Hepatocyte (in vitro differentiated cells): Measurements from ENCODE around the gene CFL1. TPM values are rescaled to one million over a fixed set of nuclear protein-coding genes. Genes with fewer than 3 reads are reported as not detected.

ENCODE experiments used
- DNase-seq: peaks from one replicate; pipeline ENCODE4 v3.0.0-alpha.2; 2016; ENCODE audit warnings: low spot score
- H2AFZ ChIP-seq: fragments of 200-600 bp; sonication (generic); 2 replicates; pipeline ENCODE4 v1.6.0; 2016; ENCODE audit warnings: antibody characterized with exemption, mild to moderate bottlenecking
- H3K27ac ChIP-seq: fragments of 200-600 bp; sonication (generic); 2 replicates; pipeline ENCODE4 v1.5.1; 2016; ENCODE audit warnings: mild to moderate bottlenecking
- H3K27me3 ChIP-seq: fragments of 200-600 bp; sonication (generic); 2 replicates; pipeline ENCODE4 v1.6.1; 2016
- H3K36me3 ChIP-seq: fragments of 200-600 bp; sonication (generic); replicated peaks from 2 replicates; pipeline ENCODE4 v1.5.1; 2016; ENCODE audit warnings: low read depth; ENCODE audit not compliant: insufficient read depth
- H3K4me1 ChIP-seq: fragments of 200-600 bp; sonication (generic); 2 replicates; pipeline ENCODE4 v1.5.1; 2016; ENCODE audit warnings: mild to moderate bottlenecking, moderate library complexity; ENCODE audit not compliant: insufficient read depth
- H3K4me2 ChIP-seq: fragments of 200-600 bp; sonication (generic); 2 replicates; pipeline ENCODE4 v1.6.0; 2016
- H3K4me3 ChIP-seq: fragments of 200-600 bp; sonication (generic); 2 replicates; pipeline ENCODE4 v1.5.1; 2016; ENCODE audit warnings: mild to moderate bottlenecking
- H3K79me2 ChIP-seq: fragments of 200-600 bp; sonication (generic); 2 replicates; pipeline ENCODE4 v1.6.0; 2017; ENCODE audit warnings: mild to moderate bottlenecking
- H3K9me2 ChIP-seq: fragments of 200-600 bp; sonication (generic); replicated peaks from 2 replicates; pipeline ENCODE4 v1.6.0; 2017; ENCODE audit warnings: mild to moderate bottlenecking; ENCODE audit not compliant: insufficient read depth
- H3K9me3 ChIP-seq: fragments of 200-600 bp; sonication (generic); 2 replicates; pipeline ENCODE4 v1.5.1; 2016; ENCODE audit warnings: low read depth, mild to moderate bottlenecking
- H4K20me1 ChIP-seq: fragments of 200-600 bp; sonication (generic); 2 replicates; pipeline ENCODE4 v1.6.0; 2016; ENCODE audit warnings: mild to moderate bottlenecking; ENCODE audit not compliant: insufficient read depth, poor library complexity, severe bottlenecking
- EZH2 ChIP-seq: fragments of 200-600 bp; sonication (generic); IDR thresholded peaks from 2 replicates; pipeline ENCODE4 v1.6.1; 2016; ENCODE audit warnings: antibody characterized with exemption, mild to moderate bottlenecking, borderline replicate concordance
- EZH2phosphoT487 ChIP-seq: fragments of 200-600 bp; sonication (generic); IDR thresholded peaks from one replicate; pipeline ENCODE4 v1.6.1; 2018; ENCODE audit warnings: antibody characterized with exemption, mild to moderate bottlenecking, low read depth, moderate library complexity; ENCODE audit not compliant: unreplicated experiment, severe bottlenecking
- WGBS: methylation state at CpG from one replicate; pipeline ENCODE4 v1.1.6; 2016; ENCODE audit warnings: low lambda C conversion rate; ENCODE audit errors: missing lambda C conversion rate; 5-methylcytosine and 5-hydroxymethylcytosine counted together
- polyA plus RNA-seq: library from polyadenylated mRNA; unstranded; fragments of >200 nt; fragmentation: Nextera tagmentation; extraction: Ambion mirVana; gene quantifications from 2 replicates; pipeline ENCODE4 v1.2.1, GENCODE V29; 2016
- total RNA-seq: library from RNA; depleted of rRNA; stranded (reverse); fragments of >200 nt; gene quantifications from 2 replicates; pipeline ENCODE4 v1.2.3, GENCODE V29; 2014
- TF ChIP-seq, protein P1 (sequence below): fragments of 200-600 bp; sonication (generic); IDR thresholded peaks from 2 replicates; pipeline ENCODE4 v1.5.1; 2016; ENCODE audit warnings: antibody characterized with exemption, mild to moderate bottlenecking; ENCODE audit not compliant: poor library complexity

CFL1 gene
- total and polyA plus RNA-seq, 2 experiments from 2014 or later: 720 to 1,698 TPM

DNA sequence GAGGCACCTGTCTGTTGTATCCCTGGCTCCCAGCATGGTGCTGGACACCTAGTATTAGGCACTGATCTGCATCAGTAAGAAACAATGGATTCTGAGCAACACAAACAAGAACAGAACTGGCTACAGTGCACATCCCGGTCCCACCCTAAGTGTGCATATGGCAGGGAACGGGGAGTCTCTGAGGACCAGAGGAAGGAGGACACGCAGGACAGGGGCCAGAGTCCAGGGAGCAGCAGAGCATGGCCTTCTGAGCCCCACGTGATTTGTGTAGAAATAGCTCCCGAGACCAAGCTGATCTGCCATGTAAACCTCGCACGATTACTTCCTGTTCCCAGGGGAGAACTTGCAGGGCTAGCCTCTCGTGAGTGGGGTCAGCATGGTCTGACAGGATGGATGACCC, 36.9 kb downstream of the CFL1 start:
- no peaks in the 10 kb centered on the region for H3K9me2 ChIP-seq
- no peaks in the 10 kb centered on the region for H4K20me1 ChIP-seq
- no peaks in the 10 kb centered on the region for H3K4me1 ChIP-seq
- 73% methylated on average over 8 of the region's 8 CpGs for WGBS
- peak overlapping the region; percentile 65 for H3K27ac ChIP-seq
- H3K79me2 ChIP-seq: peaks cover 11% of the 10 kb centered on the region
- TF ChIP-seq EZH2: no peak
- TF ChIP-seq EZH2phosphoT487: no peak
- TF ChIP-seq, protein P1, sequence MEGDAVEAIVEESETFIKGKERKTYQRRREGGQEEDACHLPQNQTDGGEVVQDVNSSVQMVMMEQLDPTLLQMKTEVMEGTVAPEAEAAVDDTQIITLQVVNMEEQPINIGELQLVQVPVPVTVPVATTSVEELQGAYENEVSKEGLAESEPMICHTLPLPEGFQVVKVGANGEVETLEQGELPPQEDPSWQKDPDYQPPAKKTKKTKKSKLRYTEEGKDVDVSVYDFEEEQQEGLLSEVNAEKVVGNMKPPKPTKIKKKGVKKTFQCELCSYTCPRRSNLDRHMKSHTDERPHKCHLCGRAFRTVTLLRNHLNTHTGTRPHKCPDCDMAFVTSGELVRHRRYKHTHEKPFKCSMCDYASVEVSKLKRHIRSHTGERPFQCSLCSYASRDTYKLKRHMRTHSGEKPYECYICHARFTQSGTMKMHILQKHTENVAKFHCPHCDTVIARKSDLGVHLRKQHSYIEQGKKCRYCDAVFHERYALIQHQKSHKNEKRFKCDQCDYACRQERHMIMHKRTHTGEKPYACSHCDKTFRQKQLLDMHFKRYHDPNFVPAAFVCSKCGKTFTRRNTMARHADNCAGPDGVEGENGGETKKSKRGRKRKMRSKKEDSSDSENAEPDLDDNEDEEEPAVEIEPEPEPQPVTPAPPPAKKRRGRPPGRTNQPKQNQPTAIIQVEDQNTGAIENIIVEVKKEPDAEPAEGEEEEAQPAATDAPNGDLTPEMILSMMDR: no peak
- H3K27me3 ChIP-seq: no peaks in the 10 kb centered on the region
- peak; percentile 65 for DNase-seq
- no peak overlapping the region for H2AFZ ChIP-seq
- H3K4me3 ChIP-seq: no peak overlapping the region
- no peaks in the 10 kb centered on the region for H3K9me3 ChIP-seq
- no peak overlapping the region for H3K4me2 ChIP-seq
- no peaks in the 10 kb centered on the region for H3K36me3 ChIP-seq

DNA sequence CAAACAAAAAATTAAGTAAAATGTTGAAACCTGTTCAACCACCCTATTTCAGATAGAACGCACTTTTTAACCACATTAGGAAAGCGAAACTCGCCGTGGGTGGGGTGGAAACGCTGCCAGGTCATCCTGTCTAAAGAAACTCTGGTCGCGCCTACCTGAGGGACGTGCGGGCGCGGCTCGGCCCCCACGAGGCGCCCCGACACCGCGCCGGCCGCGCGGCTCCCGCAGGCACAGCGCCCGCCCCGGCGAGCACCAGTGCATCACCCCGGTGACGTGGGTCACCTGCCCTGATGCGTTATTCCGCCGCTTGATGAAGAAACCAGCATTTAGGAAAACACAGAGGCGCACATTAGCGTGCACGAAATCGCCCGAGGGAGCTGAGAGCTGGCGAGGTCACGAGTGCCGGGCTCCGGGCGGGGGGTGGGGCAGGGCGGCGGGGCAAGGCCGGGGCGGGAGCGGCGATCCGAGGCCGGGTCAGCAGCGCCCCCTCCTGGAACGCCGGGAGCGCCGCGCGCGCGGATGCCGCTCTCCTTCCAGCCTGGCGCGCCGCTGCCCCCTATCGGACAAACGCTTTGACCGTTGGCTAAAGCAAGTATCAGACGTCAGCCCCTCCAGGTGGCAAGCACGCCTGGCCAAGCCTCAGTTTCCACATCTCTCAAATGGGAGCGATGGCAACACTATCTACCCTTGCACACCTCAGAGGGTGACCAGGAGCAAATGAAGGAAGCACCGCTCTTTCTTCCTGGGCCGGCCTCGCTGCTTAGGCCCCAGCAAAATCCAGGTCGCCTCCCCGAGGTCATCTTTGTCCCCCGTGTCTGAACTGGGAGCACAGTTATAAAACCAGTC, 39.9 kb downstream of the CFL1 start:
- Histone ChIP-seq H3K4me3 (peak overlapping the region; percentile 38), H3K4me2 (peak overlapping the region; percentile 67), H3K9me3 (no peaks in the 10 kb centered on the region), H3K27me3 (no peaks in the 10 kb centered on the region), H4K20me1 (no peaks in the 10 kb centered on the region), H2AFZ (peak overlapping the region; percentile 50), H3K79me2 (peaks cover 18% of the 10 kb centered on the region), H3K4me1 (no peaks in the 10 kb centered on the region), H3K36me3 (no peaks in the 10 kb centered on the region), H3K27ac (peak overlapping the region; percentile 85), H3K9me2 (no peaks in the 10 kb centered on the region)
- TF ChIP-seq, protein P1: peak; percentile 96
- no peak for TF ChIP-seq EZH2
- 9% methylated on average over 63 of the region's 74 CpGs for WGBS
- peak; percentile 97 for DNase-seq

DNA sequence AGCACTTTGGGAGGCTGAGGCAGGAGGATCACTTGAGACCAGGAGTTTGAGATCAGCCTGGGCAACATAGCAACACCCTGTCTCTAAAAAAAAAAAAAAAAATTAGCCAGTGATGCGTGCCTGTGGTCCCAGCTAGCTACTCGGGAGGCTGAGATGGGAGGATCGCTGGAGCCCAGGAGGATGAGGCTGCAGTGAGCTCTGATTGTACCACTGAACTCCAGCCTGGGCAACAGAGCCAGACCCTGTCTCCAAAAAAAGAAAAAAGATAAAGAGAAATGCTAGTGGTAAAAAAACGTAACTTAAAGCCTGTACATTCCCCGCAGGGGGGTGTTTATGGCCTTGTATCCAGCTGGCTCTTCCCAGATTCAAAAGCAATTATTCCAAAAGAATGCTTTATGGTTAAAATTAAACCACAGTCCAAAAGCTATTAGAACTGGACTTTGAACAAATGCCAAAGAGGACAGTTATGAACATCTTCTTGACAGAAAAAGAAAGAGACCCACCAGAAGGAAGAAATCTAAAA, 40.6 kb downstream of the CFL1 start:
- H3K4me3 ChIP-seq: peak overlapping the region; percentile 38
- H3K27ac ChIP-seq: peak overlapping the region; percentile 85
- peak; percentile 48 for DNase-seq
- no peaks in the 10 kb centered on the region for H3K9me3 ChIP-seq
- H3K79me2 ChIP-seq: peaks cover 18% of the 10 kb centered on the region
- H4K20me1 ChIP-seq: no peaks in the 10 kb centered on the region
- TF ChIP-seq, protein P1: no peak
- no peak for TF ChIP-seq EZH2phosphoT487
- no peak for TF ChIP-seq EZH2
- H3K4me1 ChIP-seq: no peaks in the 10 kb centered on the region
- no peaks in the 10 kb centered on the region for H3K27me3 ChIP-seq
- H3K4me2 ChIP-seq: peak overlapping the region; percentile 67
- peak overlapping the region; percentile 50 for H2AFZ ChIP-seq
- 51% methylated on average over 5 of the region's 5 CpGs for WGBS
- no peaks in the 10 kb centered on the region for H3K9me2 ChIP-seq
- H3K36me3 ChIP-seq: no peaks in the 10 kb centered on the region
